ENCODE results near the gene TM4SF5.
A peak's percentile ranks its signal among the peaks of the same experiment; 100 is the strongest.

TM4SF5 gene

GRCh38 chr17:4739122-4740024 lies 32.3 kb upstream of the TM4SF5 start, which contains the start of the genes CXCL16 and ZMYND15:
CXCL16 (minus strand) TSS chr17:4739928; CDS start chr17:4739339, 589 bp downstream.
ZMYND15 (plus strand) TSS chr17:4739833; CDS start chr17:4740549, 716 bp downstream.
- peak; percentile 94 for FAIRE-seq
- TF ChIP-seq POLR2A (IDR thresholded peaks at IDR 0.05; ENCODE audit: low read depth, low read length) (no peak), TAF1 (IDR thresholded peaks at IDR 0.05; ENCODE audit: borderline replicate concordance, low read depth, low read length) (no peak), POLR2AphosphoS5 (IDR thresholded peaks at IDR 0.05; ENCODE audit: low read depth, low read length) (no peak)
- peak; percentile 87 for DNase-seq (ENCODE audit: insufficient read length)

- TF ChIP-seq POLR2A (IDR thresholded peaks at IDR 0.05; ENCODE audit: low read depth, low read length) (no peak), POLR2AphosphoS5 (IDR thresholded peaks at IDR 0.05; ENCODE audit: low read depth, low read length) (no peak), TAF1 (IDR thresholded peaks at IDR 0.05; ENCODE audit: borderline replicate concordance, low read depth, low read length) (no peak)
- FAIRE-seq: no peak
- no peak for DNase-seq (ENCODE audit: insufficient read length)
Measured at GRCh38 chr17:4740025-4740351, 31.7 kb upstream of the TM4SF5 start.

- TF ChIP-seq POLR2A (IDR thresholded peaks at IDR 0.05; ENCODE audit: low read depth, low read length): no peak
- TF ChIP-seq POLR2AphosphoS5 (IDR thresholded peaks at IDR 0.05; ENCODE audit: low read depth, low read length): no peak
- no peak for TF ChIP-seq TAF1 (IDR thresholded peaks at IDR 0.05; ENCODE audit: borderline replicate concordance, low read depth, low read length)
- FAIRE-seq (no peak), DNase-seq (ENCODE audit: insufficient read length) (no peak)
Measured at GRCh38 chr17:4740584-4740983, 31.1 kb upstream of the TM4SF5 start.

GRCh38 chr17:4741544-4741943 lies 30.1 kb upstream of the TM4SF5 start:
- DNase-seq (ENCODE audit: insufficient read length): no peak
- TF ChIP-seq POLR2A (IDR thresholded peaks at IDR 0.05; ENCODE audit: low read depth, low read length) (no peak), TAF1 (IDR thresholded peaks at IDR 0.05; ENCODE audit: borderline replicate concordance, low read depth, low read length) (no peak), POLR2AphosphoS5 (IDR thresholded peaks at IDR 0.05; ENCODE audit: low read depth, low read length) (no peak)
- no peak for FAIRE-seq

GRCh38 chr17:4742133-4742532 lies 29.6 kb upstream of the TM4SF5 start:
- no peak for FAIRE-seq
- TF ChIP-seq POLR2A (IDR thresholded peaks at IDR 0.05; ENCODE audit: low read depth, low read length) (no peak), TAF1 (IDR thresholded peaks at IDR 0.05; ENCODE audit: borderline replicate concordance, low read depth, low read length) (no peak), POLR2AphosphoS5 (IDR thresholded peaks at IDR 0.05; ENCODE audit: low read depth, low read length) (no peak)

GRCh38 chr17:4742629-4743028 lies 29.1 kb upstream of the TM4SF5 start:
- TF ChIP-seq POLR2A (IDR thresholded peaks at IDR 0.05; ENCODE audit: low read depth, low read length) (no peak), TAF1 (IDR thresholded peaks at IDR 0.05; ENCODE audit: borderline replicate concordance, low read depth, low read length) (no peak), POLR2AphosphoS5 (IDR thresholded peaks at IDR 0.05; ENCODE audit: low read depth, low read length) (no peak)
- DNase-seq (ENCODE audit: insufficient read length): no peak
- FAIRE-seq: no peak

More at GRCh38 chr17:4742133-4742532, 29.6 kb upstream of the TM4SF5 start:
- DNase-seq (ENCODE audit: insufficient read length): no peak

GRCh38 chr17:4743216-4743615 lies 28.5 kb upstream of the TM4SF5 start:
- no peak for FAIRE-seq
- no peak for TF ChIP-seq POLR2AphosphoS5 (IDR thresholded peaks at IDR 0.05; ENCODE audit: low read depth, low read length)
- TF ChIP-seq TAF1 (IDR thresholded peaks at IDR 0.05; ENCODE audit: borderline replicate concordance, low read depth, low read length): no peak
- no peak for TF ChIP-seq POLR2A (IDR thresholded peaks at IDR 0.05; ENCODE audit: low read depth, low read length)
- DNase-seq (ENCODE audit: insufficient read length): no peak

- TF ChIP-seq POLR2AphosphoS5 (IDR thresholded peaks at IDR 0.05; ENCODE audit: low read depth, low read length) (no peak), POLR2A (IDR thresholded peaks at IDR 0.05; ENCODE audit: low read depth, low read length) (no peak), TAF1 (IDR thresholded peaks at IDR 0.05; ENCODE audit: borderline replicate concordance, low read depth, low read length) (no peak)
- DNase-seq (ENCODE audit: insufficient read length) (no peak), FAIRE-seq (no peak)
Measured at GRCh38 chr17:4743898-4744297, 27.8 kb upstream of the TM4SF5 start.

- no peak for TF ChIP-seq POLR2AphosphoS5 (IDR thresholded peaks at IDR 0.05; ENCODE audit: low read depth, low read length)
- no peak for TF ChIP-seq TAF1 (IDR thresholded peaks at IDR 0.05; ENCODE audit: borderline replicate concordance, low read depth, low read length)
- TF ChIP-seq POLR2A (IDR thresholded peaks at IDR 0.05; ENCODE audit: low read depth, low read length): no peak
- FAIRE-seq (no peak), DNase-seq (ENCODE audit: insufficient read length) (no peak)
Measured at GRCh38 chr17:4744999-4745969, 26.4 kb upstream of the TM4SF5 start.

- DNase-seq (ENCODE audit: insufficient read length): no peak
- TF ChIP-seq POLR2AphosphoS5 (IDR thresholded peaks at IDR 0.05; ENCODE audit: low read depth, low read length) (no peak), POLR2A (IDR thresholded peaks at IDR 0.05; ENCODE audit: low read depth, low read length) (no peak), TAF1 (IDR thresholded peaks at IDR 0.05; ENCODE audit: borderline replicate concordance, low read depth, low read length) (no peak)
- peak; percentile 94 for FAIRE-seq
Measured at GRCh38 chr17:4747847-4748246, 23.8 kb upstream of the TM4SF5 start.

GRCh38 chr17:4748686-4749085 lies 23.0 kb upstream of the TM4SF5 start:
- no peak for TF ChIP-seq POLR2A (IDR thresholded peaks at IDR 0.05; ENCODE audit: low read depth, low read length)
- TF ChIP-seq POLR2AphosphoS5 (IDR thresholded peaks at IDR 0.05; ENCODE audit: low read depth, low read length): no peak
- no peak for TF ChIP-seq TAF1 (IDR thresholded peaks at IDR 0.05; ENCODE audit: borderline replicate concordance, low read depth, low read length)
- FAIRE-seq (no peak), DNase-seq (ENCODE audit: insufficient read length) (no peak)

All from GM12892 (cell line).